Measurements from ENCODE around the gene KRT15.

Gene KRT15

GRCh38 chr17:41518789-41519449, at the start of gene KRT15:
Gene KRT15, minus strand, starts transcription at chr17:41518890. Its CDS starts 63 bp downstream, at chr17:41518827.
- DNase-seq = no peak

- DNase-seq = no peak
These were observed 48.6 kb upstream of the KRT15 start for GRCh38 chr17:41567317-41567716.

- DNase-seq = no peak
These were observed 46.6 kb upstream of the KRT15 start for GRCh38 chr17:41565338-41565737.

- DNase-seq = no peak
These were observed 45.0 kb upstream of the KRT15 start for GRCh38 chr17:41563607-41564170.

GRCh38 chr17:41561554-41561953, 42.9 kb upstream of the KRT15 start:
- no peak for DNase-seq

- no peak for DNase-seq
These were observed 40.9 kb upstream of the KRT15 start for GRCh38 chr17:41559548-41559947.

- no peak for DNase-seq
These were observed 38.2 kb upstream of the KRT15 start for GRCh38 chr17:41556931-41557330.

GRCh38 chr17:41556306-41556705, 37.6 kb upstream of the KRT15 start:
- no peak for DNase-seq

- no peak for DNase-seq
These were observed 36.6 kb upstream of the KRT15 start for GRCh38 chr17:41555105-41555887.

- DNase-seq = no peak
These were observed 35.4 kb upstream of the KRT15 start for GRCh38 chr17:41553987-41554680.

GRCh38 chr17:41553176-41553575, 34.5 kb upstream of the KRT15 start:
- DNase-seq = no peak

GRCh38 chr17:41552455-41552854, 33.8 kb upstream of the KRT15 start:
- DNase-seq = no peak

- DNase-seq = no peak
These were observed 32.7 kb upstream of the KRT15 start for GRCh38 chr17:41551365-41551764.

- DNase-seq = no peak
These were observed 30.9 kb upstream of the KRT15 start for GRCh38 chr17:41549596-41550039.

- DNase-seq = peak; percentile 85
These were observed 30.3 kb upstream of the KRT15 start for GRCh38 chr17:41548844-41549595.

GRCh38 chr17:41547921-41548843, 29.5 kb upstream of the KRT15 start:
- DNase-seq = no peak

GRCh38 chr17:41547378-41547841, 28.7 kb upstream of the KRT15 start:
- no peak for DNase-seq

- DNase-seq = no peak
These were observed 28.1 kb upstream of the KRT15 start for GRCh38 chr17:41546819-41547218.

GRCh38 chr17:41545829-41546410, 27.2 kb upstream of the KRT15 start:
- no peak for DNase-seq

GRCh38 chr17:41544935-41545334, 26.2 kb upstream of the KRT15 start:
- DNase-seq = no peak

GRCh38 chr17:41544491-41544892, 25.8 kb upstream of the KRT15 start:
- DNase-seq = no peak

Data from activated CD4-positive, alpha-beta T cell treated with anti-CD3 and anti-CD28 coated beads, Interleukin-2, amount 50 U/mL, for 1 hour (primary cell).